Neural crest cell (in vitro differentiated cells): ENCODE results near the gene VPS37B. TPM values are rescaled to one million over a fixed set of nuclear protein-coding genes. Genes with fewer than 3 reads are reported as not detected.

Experiments
- DNase-seq: peaks from one replicate; pipeline ENCODE4 v3.0.0; 2021; ENCODE audit warnings: low read depth, mixed read lengths, low spot score
- H3K27ac Mint-ChIP-seq: one replicate; pipeline ENCODE4 v1.8.0; 2021; ENCODE audit warnings: mild to moderate bottlenecking, mixed read lengths; ENCODE audit not compliant: unreplicated experiment
- H3K27me3 Mint-ChIP-seq: 2 replicates; pipeline ENCODE4 v1.8.0; 2021; ENCODE audit warnings: low read depth, mild to moderate bottlenecking, mixed read lengths
- H3K36me3 Mint-ChIP-seq: 2 replicates; pipeline ENCODE4 v1.8.0; 2021; ENCODE audit warnings: low read depth, mild to moderate bottlenecking, mixed read lengths
- H3K4me1 Mint-ChIP-seq: 2 replicates; pipeline ENCODE4 v1.8.0; 2021; ENCODE audit warnings: mixed read lengths
- H3K4me3 Mint-ChIP-seq: one replicate; pipeline ENCODE4 v1.8.0; 2021; ENCODE audit warnings: mild to moderate bottlenecking, mixed read lengths
- H3K9me3 Mint-ChIP-seq: 2 replicates; pipeline ENCODE4 v1.8.0; 2021; ENCODE audit warnings: mixed read lengths
- total RNA-seq: library from RNA; stranded (reverse); gene quantifications from 2 replicates; pipeline ENCODE4 v1.2.1, GENCODE V29; 2021
- TF ChIP-seq, protein P1 (sequence below): fragments of 200-600 bp; sonication (generic); conservative IDR thresholded peaks from 2 replicates; pipeline ENCODE4 v1.5.0; 2021; ENCODE audit warnings: antibody characterized with exemption, mild to moderate bottlenecking

Gene VPS37B
- total RNA-seq, 1 donor from 2014 or later: 41.5 TPM

GRCh38 chr12:122841544-122842321 lies 54.2 kb downstream of the VPS37B start:
- peaks cover 31% of the 10 kb centered on the region for H3K4me1 Mint-ChIP-seq
- peaks cover 18% of the 10 kb centered on the region for H3K27me3 Mint-ChIP-seq
- TF ChIP-seq, protein P1, sequence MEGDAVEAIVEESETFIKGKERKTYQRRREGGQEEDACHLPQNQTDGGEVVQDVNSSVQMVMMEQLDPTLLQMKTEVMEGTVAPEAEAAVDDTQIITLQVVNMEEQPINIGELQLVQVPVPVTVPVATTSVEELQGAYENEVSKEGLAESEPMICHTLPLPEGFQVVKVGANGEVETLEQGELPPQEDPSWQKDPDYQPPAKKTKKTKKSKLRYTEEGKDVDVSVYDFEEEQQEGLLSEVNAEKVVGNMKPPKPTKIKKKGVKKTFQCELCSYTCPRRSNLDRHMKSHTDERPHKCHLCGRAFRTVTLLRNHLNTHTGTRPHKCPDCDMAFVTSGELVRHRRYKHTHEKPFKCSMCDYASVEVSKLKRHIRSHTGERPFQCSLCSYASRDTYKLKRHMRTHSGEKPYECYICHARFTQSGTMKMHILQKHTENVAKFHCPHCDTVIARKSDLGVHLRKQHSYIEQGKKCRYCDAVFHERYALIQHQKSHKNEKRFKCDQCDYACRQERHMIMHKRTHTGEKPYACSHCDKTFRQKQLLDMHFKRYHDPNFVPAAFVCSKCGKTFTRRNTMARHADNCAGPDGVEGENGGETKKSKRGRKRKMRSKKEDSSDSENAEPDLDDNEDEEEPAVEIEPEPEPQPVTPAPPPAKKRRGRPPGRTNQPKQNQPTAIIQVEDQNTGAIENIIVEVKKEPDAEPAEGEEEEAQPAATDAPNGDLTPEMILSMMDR: no peak
- H3K9me3 Mint-ChIP-seq: no peaks in the 10 kb centered on the region
- H3K4me3 Mint-ChIP-seq: peak overlapping the region; percentile 10
- no peak overlapping the region for H3K27ac Mint-ChIP-seq
- no peaks in the 10 kb centered on the region for H3K36me3 Mint-ChIP-seq
- DNase-seq: no peak

- Mint-ChIP-seq H3K4me3 (peak overlapping the region; percentile 14), H3K27me3 (peaks cover 26% of the 10 kb centered on the region), H3K36me3 (no peaks in the 10 kb centered on the region), H3K27ac (no peak overlapping the region), H3K4me1 (peaks cover 39% of the 10 kb centered on the region), H3K9me3 (no peaks in the 10 kb centered on the region)
- TF ChIP-seq, protein P1: no peak
- no peak for DNase-seq
Measured at GRCh38 chr12:122840580-122841513, 55.1 kb downstream of the VPS37B start.

DNA sequence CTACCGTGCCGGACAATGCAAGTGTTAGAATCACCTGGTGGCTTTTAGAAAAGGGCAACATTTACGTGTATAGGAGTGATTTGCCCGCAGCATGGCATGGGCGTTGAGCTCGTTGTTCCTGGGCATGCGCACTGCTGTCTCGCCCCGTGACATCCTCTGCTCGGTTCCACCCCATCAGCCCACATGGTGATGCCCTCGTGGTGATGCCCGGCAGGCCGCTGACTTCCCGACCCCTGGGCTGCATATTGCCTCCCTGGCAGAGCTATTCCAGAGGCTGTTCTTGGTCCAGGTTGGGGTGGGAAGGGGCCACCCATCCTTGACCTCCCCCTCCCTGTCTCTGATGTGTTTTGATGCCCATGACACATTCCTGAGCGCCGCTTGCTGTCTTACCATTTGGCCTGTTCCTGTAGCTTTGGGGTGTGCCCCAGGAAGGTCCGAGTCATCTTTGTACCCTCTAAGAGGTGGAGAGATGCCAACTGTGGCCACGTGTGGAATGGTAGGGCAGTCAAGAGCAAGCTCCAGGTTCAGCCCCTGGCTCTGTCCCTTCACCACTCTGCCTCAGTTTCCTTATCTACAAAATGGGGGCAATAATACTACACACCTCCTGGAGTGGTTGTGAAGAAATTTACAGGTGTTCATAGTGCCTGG lies 55.9 kb downstream of the VPS37B start:
- peak overlapping the region; percentile 14 for H3K4me3 Mint-ChIP-seq
- no peaks in the 10 kb centered on the region for H3K36me3 Mint-ChIP-seq
- H3K4me1 Mint-ChIP-seq: peaks cover 39% of the 10 kb centered on the region
- no peaks in the 10 kb centered on the region for H3K9me3 Mint-ChIP-seq
- no peak overlapping the region for H3K27ac Mint-ChIP-seq
- peaks cover 26% of the 10 kb centered on the region for H3K27me3 Mint-ChIP-seq
- TF ChIP-seq, protein P1: no peak
- DNase-seq: no peak

DNA sequence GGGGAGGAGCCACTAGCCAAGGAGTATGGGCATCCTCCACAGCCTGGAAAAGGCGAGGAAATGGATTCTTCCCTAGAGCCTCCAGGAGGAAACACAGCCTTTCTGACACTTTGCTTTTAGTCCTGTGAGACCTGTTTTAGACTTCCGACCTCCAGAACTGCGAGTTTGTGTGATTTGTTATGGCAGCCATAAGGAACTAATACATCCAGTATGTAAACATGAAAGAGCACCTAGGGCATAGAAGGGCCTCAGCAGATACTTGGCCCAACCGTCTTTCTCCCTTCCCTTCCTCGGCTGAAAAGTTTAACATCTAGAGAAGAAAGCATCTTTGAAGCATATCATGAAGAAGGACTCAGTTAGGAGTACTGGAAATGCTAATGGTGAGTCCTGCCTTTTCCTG lies 57.1 kb downstream of the VPS37B start:
- TF ChIP-seq, protein P1: no peak
- no peak for DNase-seq
- H3K4me1 Mint-ChIP-seq: peaks cover 48% of the 10 kb centered on the region
- no peaks in the 10 kb centered on the region for H3K9me3 Mint-ChIP-seq
- H3K4me3 Mint-ChIP-seq: peak overlapping the region; percentile 3
- H3K27me3 Mint-ChIP-seq: peaks cover 36% of the 10 kb centered on the region
- no peaks in the 10 kb centered on the region for H3K36me3 Mint-ChIP-seq
- H3K27ac Mint-ChIP-seq: no peak overlapping the region
